IPS DF 19.7 (cell line): ENCODE measurements around the gene MEST.
A peak's percentile ranks its signal among the peaks of the same experiment; 100 is the strongest.
"Not testable (repeated sequence)": the region's sequence is repeated elsewhere in the genome, so short reads cannot be mapped to it uniquely, and the experiment has no call there.

Experiments
- DNase-seq: peaks from one replicate; pipeline ENCODE4 v3.0.0-alpha.2; 2013; ENCODE audit warnings: low read depth, low spot score

MEST gene

DNA sequence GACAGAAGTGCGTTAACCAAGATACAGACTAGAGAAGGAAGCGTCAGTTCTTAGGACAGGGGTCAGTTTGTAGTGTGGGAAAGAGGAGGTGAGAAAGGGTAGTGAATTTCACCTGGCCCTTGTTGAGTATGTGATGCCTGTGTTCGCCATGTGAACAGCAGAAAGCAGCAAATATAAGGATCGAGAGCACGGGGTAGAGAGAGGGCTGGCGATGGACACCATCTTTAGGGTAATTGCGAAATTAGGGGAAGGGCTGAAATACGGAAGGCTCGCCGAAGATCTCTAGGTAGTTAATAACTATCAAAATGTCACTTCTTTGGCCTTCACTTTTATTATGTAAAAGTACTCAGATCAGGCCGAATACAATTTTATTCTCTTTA, 6.2 kb upstream of the MEST start:
- no peak for DNase-seq

DNA sequence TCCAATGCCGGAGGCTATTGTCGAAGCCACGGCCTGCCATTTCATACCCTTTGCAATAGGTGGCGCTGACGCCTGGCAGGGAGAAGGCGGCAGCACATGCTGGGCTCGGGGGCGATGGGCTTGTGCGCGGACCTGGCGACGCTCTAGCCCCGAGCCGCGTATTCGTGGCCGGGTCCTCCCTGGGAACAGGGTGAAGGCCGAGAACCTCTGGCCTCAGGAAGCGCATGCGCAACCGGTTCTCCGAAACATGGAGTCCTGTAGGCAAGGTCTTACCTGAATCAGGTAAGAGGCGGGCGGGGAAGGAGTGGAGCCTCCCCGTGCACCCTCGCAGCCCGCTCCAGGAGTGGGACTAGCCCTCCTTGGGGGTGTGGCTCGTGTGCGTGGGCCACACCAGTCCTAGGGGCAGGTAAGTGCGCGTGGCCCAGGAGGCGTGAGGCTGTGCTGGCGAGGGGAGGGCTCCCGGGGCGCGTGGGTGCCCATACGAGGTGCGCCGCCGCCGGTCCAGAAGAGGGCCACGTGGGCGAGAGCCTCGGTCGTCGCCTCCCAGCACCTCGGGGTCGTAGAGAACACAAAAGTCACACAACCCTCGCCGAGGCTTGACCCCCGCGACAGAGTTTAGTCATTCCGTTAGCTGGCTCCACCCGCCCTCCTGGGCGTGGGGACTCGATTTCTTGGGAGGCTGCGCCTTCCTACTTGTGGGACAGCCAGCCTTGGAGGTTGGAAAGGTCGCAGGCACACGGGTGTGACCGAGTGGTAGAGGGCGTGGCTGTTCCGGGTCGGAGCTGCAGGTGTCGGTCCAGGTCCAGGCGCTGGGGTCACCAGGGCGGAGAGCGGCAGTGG, 5.6 kb upstream of the MEST start:
- peak; percentile 78 for DNase-seq

DNA sequence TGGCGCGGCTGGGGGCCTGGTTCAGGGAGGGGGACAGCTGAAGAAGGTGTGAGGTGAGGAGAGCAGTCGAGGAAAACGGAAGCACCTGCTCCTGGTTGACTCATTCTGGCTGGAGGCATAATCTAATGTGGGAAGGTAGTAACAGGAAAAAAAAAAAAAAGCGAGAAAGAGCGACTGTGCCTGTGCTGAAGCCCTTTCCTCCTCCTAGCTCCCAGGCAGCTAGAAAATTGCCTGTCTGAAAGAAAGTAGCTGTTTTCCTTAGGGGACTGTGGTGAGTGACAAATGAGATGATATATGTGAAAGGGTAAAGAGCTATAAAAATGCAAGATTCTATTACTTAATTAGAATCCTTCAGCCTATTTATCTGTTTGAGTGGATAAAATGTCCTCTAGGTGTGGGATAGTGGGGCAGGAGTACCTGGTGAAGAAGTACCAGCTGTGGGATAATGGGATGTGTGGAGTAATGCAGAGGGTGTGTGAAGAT, 4.9 kb upstream of the MEST start:
- DNase-seq, result no peak

DNA sequence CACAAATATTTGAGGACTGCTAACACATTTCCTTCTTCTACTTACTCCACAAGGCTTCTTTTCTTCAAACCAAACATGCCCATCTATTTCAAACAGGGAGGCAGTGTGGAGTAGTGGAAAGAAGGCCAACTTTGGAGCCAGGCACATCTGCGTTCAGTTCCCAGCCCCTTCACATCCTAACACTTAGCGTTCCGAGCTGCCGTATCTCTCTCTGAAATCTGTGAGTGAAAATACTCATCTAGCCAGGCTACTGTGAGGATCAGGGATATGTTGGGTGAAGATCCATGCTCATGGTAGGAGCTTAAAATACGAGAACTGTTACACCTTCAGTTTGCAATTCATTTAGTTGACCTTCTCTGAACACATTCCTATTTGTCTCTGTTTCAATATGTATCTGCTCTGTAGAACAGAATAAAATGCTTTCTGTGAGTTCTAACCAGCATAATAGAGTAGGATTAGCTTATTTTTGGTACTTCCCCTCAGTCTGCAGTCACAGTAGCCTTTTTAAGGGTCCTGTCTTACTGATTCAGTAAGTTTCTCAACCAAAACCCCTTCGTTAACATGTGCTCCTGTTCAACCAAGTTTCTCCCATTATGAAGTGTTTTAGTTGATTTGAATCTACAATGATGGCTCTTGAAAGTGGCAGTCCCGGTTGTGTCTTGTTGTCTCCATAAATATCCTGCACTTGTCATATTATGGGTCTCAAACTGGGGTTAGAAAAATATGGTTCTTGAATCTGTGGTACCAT, 3.3 kb upstream of the MEST start:
- DNase-seq, result no peak

DNA sequence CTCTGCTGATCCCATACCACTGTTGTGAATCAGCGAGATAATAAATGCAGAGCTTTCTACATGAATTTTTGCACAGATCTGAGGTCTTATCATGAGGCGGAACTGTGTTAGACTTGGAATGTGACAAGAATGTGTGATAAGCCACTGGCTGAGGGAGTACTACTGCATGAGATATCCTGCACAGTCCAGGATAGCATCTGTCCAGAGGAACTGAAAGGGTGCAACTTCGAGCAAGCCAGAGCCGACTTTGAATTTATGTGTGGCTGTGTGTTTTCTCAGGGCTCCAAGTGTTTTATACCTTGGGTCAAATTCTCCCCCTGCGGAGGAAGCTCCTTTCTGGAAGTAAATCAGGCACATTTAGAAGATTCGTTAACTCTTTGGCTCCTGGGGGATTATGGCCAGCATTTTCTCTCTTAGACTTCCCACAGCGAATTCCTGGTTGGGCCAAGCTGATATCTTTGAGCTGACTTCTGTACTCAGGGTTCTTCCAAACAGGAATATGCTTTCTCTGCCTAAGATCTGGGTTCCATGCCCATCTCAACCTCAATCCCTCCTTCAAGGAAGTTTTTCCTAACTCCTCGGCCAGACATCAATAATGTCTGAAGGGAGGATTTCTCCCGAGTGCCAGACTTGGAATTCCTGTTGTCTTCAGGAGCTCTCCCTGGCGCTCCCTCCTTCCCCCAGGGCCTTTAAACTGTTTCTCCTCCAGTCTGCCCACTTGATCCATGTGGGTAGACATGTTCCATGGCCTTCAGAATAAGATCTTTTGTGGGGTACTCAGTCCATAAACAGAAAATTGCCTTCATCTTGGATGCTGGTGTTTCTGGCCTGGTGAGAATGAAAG, 2.5 kb upstream of the MEST start:
- DNase-seq, result no peak

DNA sequence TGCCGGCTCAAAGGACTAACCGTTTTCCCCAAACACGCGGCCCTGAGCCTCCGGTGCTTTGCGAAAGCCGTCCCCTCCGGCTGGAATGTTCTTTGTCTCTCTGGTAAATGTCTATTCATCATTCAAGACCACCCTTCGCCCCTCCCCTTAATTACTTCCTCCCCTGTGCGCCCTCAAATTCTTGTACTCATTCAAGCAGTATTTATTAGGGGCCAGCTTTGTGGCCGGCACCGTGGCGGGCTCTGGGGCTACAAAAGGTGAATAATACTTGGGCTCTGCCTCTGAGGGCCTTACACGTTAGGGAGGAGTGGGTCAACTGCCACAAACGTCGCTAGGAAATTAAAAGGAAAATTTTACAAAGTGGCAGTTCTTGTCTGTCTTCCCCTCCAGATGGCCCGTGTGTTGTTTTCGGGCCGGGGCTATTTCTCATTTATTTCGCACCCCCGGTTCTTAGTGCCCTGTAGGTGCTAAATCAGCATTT, 1.5 kb upstream of the MEST start:
- peak; percentile 33 for DNase-seq

DNA sequence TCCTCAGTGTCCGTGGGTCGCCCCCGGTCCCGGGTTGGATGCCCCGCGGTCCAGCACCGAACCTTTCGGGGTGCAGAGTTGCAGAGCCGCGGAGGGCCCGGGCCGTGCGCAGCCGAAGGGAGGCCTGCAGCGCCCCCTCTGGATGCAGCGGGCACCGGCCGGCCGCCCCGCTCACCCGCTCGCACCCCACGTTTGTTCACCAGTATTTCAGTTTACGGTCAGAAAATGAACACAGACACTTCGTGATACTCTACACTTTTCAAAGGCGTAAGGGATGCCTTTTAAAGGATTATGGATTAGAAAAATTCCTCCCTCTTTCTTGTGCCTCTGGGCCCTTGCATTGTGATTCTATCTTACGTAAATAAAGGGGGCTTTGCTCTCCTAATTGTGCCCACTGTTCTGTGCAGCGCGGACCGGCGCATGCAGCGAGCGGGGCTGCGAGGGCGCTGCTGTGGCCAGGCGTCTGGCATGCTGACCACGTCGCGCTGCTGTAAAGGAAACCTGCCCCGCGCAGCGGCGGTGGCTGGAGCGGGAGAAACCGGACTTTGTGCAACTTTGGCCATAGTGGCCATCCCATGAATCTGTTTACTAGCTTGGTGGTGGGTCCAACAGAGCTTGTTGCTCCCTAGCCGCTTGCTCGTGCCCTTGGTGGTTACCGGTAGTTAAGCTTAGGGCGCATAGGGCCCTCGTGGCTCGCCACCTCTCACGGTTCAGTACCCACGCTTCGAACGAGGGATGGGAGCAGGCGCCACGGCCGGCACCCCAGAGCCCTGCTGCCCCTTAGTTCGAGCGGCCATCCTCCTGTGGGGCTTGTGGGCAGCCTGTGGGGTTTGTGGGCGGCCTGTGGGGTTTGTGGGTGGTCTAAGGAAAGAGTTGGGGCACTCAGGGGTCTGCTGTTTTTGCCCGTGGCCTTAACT, 739 bp upstream of the MEST start:
- no peak for DNase-seq

DNA sequence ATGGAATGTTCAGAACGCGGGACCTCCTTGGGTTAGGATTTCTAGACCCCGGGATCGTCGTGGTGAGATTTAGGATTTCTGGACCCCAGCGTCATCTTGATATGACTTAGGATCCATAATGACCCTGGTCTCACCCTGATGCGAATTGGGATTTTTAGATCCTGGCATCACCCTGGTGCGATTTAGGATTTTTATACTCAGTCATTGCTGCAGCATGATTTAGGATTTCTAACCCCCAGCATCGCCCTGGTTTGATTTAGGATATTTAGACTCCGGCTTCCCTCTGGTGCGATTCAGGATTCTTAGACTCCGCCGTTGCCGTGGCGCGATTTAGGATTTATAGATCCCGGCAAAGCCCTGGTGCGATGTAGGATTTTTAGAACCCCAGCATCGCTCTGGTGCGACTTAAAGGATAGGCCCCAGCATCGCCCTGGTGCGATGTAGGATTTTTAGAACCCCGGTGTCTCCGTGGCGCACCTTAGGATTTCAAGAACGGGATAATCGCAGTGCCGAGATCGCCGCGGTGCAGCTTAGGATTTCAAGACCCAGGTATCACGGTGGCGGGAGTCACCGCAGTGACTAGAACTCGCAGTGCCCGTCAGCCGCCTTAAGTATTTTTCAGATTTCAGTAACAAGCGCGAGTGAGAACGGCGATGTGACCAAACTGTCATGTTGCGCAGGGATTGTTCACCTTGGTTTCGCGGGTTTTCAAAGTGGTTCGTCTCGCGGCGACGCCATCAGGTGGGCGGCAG, 814 bp downstream of the MEST start:
- no peak for DNase-seq

DNA sequence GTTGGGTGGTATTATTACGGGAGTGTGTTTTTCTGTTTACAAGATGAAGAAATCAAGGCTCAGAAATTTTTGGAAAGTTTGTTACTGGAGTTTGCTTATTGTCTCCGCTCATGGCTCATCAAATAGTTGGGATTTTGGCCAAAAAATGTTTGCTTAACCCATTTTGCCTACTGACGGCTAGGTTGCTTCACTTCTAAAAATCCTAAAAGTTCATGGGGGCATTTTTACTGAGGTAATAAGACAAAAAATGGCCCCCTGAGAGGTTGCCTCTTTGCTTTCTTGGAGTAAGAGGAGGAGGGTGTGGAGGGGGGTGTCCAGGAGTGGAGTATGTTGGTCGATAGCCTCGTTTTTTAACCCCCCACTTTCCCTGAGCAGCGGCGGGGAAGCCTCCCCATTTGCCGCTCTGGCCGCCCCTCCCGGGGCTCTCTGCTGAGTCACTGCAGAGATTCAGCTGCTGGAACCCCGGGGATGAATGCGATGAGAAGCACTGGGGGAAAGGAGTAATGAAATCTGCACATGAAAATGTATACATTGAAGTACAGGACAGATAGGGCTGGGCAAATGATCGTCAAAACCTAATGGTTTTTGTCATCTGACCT, 1.5 kb downstream of the MEST start:
- no peak for DNase-seq

DNA sequence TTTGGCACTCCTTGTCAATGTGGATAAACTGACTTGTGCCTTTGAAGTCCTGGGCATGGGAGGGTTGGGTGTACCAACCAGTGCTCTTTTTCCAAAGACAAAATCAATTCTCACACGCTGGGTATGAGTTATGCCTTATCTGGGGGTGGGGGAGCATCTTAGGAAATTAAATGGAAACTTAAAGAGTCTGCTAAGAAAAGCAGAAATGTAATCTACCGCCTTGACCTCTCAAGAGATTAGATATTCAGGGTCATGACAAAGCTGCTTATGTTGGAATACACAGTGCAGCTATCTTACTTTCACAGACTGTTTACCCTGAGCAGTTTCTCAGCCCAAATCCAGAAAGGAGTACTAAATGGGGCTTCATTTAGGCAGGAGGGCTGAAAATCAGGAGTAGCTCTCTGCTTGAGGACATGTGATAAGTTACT, 2.6 kb downstream of the MEST start:
- no peak for DNase-seq

DNA sequence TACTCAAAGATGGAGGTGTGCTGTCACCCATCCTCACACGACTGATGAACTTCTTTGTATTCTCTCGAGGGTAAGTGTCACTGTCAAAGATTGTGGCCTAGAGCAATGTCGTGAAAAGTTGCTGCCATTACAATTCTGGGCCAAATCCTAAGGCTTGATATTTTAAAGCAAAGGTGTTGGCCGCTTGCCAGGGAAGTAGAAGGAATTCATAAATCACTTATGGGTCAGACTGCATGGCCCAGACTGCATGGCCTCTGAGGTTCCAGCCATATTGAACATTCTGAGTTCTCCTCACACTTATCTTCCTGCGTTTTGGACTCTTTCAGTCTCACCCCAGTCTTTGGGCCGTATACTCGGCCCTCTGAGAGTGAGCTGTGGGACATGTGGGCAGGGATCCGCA, 8.6 kb downstream of the MEST start:
- no peak for DNase-seq

DNA sequence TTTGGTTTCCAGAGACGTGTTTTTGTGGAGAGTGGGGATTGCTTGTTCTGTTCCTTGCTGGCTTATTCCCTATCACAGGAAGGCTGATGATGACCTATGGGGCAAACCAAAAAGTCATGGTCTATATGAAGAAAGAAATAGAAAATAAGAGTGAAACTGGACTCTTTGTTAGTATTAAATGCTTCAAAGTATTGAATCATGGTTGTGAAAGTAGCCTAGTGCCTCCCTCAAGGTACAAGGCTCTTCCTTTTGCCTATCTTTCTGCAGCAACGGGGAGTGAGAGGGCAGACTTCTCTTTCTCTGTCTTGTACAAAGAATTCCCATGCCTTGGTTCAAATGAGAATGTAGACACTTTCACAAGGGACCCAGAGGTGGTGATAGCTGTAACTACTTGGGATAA, 9.0 kb downstream of the MEST start:
- DNase-seq, result no peak

DNA sequence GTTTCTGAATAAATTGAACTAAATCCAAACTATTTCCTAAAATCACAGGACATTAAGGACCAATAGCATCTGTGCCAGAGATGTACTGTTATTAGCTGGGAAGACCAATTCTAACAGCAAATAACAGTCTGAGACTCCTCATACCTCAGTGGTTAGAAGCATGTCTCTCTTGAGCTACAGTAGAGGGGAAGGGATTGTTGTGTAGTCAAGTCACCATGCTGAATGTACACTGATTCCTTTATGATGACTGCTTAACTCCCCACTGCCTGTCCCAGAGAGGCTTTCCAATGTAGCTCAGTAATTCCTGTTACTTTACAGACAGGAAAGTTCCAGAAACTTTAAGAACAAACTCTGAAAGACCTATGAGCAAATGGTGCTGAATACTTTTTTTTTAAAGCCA, 13.9 kb downstream of the MEST start:
- no peak for DNase-seq

DNA sequence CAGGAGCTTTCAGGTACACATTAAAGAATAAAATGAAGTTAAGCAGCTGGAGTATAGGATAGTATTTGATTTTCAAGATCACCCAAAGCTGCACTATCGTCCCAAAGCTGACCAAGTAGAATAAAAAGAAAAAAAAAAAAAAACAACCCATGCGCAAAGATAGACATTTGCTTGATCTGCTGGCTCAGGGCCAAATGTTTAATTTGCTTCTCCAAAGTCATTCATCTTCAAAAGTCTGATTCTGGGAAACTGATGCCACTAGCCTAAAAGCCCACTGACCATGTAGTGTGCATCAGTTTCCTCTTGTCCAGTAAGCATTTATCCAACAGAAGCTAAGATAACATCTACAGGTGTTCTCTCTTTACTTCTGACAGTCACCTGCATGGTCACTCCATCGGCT, 14.5 kb downstream of the MEST start:
- no peak for DNase-seq

DNA sequence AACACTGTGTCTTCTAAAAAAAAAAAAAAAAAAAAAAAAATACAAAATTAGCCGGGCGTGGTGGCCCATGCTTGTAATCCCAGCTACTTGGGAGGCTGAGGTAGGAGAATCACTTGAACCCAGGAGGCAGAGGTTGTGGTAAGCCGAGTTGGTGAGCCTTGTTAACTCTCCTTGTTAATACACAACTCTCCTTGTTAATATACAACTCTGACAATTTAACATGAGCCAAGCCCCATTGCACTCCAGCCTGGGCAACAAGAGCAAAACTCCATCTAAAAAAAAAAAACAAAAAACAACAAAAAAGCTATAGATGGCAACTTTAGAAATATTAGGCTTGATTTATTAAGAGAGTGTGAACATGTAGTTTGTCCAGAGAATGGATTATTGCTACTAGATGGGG, 20.2 kb downstream of the MEST start:
- not testable (repeated sequence) for DNase-seq

DNA sequence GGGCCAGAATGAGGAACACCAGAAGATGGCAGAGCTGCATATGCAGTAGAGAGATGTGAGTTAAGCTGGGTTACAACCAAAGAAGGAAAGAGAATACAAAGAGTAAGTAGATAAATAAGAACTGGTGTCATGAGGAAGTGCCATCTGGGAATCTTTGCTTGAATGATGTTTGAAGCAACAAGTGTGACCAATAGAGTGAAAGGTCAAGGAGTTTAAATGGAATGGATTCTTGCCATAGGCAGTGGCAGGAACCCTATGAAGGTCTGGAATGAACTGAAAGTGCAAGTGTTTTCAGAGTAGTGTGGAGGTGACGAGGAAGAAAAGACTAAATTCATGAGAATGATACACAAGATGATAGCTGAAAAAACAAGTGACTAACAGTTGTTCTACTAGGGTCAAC, 21.6 kb downstream of the MEST start:
- DNase-seq, result no peak

DNA sequence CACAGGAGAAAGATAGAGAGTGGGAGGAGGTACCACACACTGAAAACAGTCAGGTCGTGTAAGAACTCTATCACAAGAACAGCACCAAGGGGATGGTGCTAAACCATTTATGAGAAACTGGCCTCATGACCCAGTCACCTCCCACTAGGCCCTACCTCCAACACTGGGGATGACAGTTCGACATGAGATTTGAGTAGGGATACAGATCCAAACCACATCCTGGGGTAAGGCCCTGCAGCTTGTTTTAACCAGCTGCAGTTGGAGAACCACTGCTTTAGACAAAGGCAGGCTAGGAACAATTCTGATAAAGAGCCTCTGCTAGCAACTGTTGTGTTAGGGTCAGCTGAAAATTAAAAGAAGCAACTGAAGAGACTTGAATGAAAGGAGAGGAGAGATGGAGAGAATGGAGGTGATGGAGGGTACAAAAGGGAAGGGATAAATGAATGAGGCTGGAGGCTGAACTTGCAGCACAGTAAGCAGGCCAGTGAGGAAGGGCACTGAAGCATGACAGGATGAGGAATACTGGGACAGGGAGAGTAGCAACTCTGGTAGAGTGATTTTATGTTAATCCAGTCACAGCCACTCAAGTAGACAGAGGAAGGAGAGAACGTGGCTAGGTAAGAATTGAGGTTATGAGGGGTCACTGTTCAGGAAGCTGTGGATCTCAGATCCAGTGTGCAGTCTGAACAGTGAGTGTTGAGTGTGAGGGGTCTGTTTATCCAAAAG, 23.6 kb downstream of the MEST start:
- no peak for DNase-seq

DNA sequence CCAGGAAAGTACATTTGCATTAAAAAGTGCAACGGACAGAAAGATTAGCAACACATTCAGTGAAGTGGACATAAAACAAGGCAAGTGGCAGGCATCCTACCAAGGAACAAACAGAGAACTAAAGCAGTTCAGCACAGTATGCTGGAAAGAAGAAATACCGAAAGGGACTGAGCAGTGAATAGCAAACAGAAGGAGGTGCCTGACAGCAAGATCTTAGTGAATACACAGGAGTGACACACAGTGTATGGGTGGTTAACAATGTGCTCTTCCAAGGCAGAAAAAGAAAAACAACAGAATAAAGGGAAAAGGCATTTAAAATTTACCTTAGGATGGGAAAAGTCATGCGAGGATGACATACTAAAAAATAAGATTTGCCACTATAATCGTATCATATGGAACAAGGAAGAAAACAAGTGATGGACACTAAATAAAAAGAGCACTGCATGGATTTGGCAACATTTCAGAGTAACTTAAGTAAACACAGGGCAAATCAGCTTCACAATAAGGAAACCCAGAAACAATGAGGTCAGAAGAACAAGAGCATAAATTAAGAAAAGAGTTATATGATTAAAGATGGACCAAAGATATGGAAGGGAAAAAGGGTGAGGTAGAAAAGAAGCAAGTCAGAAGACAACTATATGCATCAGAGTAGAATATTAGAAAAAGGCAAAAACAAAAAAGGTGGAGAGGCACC, 29.5 kb downstream of the MEST start:
- no peak for DNase-seq
